Loucy (cell line): ENCODE measurements around the gene NAPEPLD.

ENCODE experiments used
- H2AFZ ChIP-seq: fragments of 200-600 bp; sonication (generic); 2 replicates; pipeline ENCODE4 v1.6.0; 2016; ENCODE audit warnings: antibody characterized with exemption, mild to moderate bottlenecking, low read length, moderate library complexity
- H3F3A ChIP-seq: fragments of 200-600 bp; 2 replicates; pipeline ENCODE4 v1.6.0; 2016; ENCODE audit warnings: antibody characterized with exemption, low read depth, mild to moderate bottlenecking
- H3K27me3 ChIP-seq: fragments of 200-600 bp; sonication (generic); 2 replicates; pipeline ENCODE4 v1.6.1; 2014; ENCODE audit warnings: low read length, mild to moderate bottlenecking; ENCODE audit not compliant: insufficient read depth, poor library complexity, severe bottlenecking
- H3K36me3 ChIP-seq: fragments of 200-600 bp; sonication (generic); 2 replicates; pipeline ENCODE4 v1.6.1; 2016; ENCODE audit warnings: low read length; ENCODE audit not compliant: insufficient read depth
- H3K4me1 ChIP-seq: fragments of 200-600 bp; sonication (generic); 2 replicates; pipeline ENCODE4 v1.5.1; 2014; ENCODE audit warnings: low read length, mild to moderate bottlenecking; ENCODE audit not compliant: insufficient read depth, poor library complexity, severe bottlenecking
- H3K4me2 ChIP-seq: fragments of 200-600 bp; sonication (generic); 2 replicates; pipeline ENCODE4 v1.6.0; 2014; ENCODE audit warnings: antibody characterized with exemption, low read length, low read depth, mild to moderate bottlenecking; ENCODE audit not compliant: poor library complexity, severe bottlenecking
- H3K4me3 ChIP-seq: fragments of 200-600 bp; sonication (generic); 2 replicates; pipeline ENCODE4 v1.5.1; 2014; ENCODE audit warnings: low read length, mild to moderate bottlenecking, mixed read lengths; ENCODE audit not compliant: poor library complexity, severe bottlenecking
- H3K79me2 ChIP-seq: fragments of 200-600 bp; sonication (generic); 2 replicates; pipeline ENCODE4 v1.6.1; 2014; ENCODE audit warnings: low read length; ENCODE audit not compliant: insufficient read depth
- H3K9ac ChIP-seq: fragments of 200-600 bp; sonication (generic); 2 replicates; pipeline ENCODE4 v1.6.0; 2014; ENCODE audit warnings: mild to moderate bottlenecking, low read depth, low read length, moderate library complexity; ENCODE audit not compliant: poor library complexity, severe bottlenecking
- H3K9me2 ChIP-seq: fragments of 200-600 bp; sonication (generic); replicated peaks from 2 replicates; pipeline ENCODE4 v1.6.1; 2016; ENCODE audit warnings: low read depth, low read length, mixed read lengths
- H3K9me3 ChIP-seq: fragments of 200-600 bp; sonication (generic); 2 replicates; pipeline ENCODE4 v1.6.1; 2014; ENCODE audit warnings: mild to moderate bottlenecking, antibody characterized with exemption, low read length, low read depth; ENCODE audit not compliant: insufficient read depth
- H4K20me1 ChIP-seq: fragments of 200-600 bp; sonication (generic); 2 replicates; pipeline ENCODE4 v1.6.0; 2014; ENCODE audit warnings: antibody characterized with exemption, low read length, mild to moderate bottlenecking; ENCODE audit not compliant: insufficient read depth, poor library complexity, severe bottlenecking
- CTCF ChIP-seq: fragments of 200-600 bp; sonication (generic); conservative IDR thresholded peaks from 2 replicates; pipeline ENCODE4 v1.5.1; 2014; ENCODE audit warnings: mild to moderate bottlenecking, antibody characterized with exemption, low read length
- EZH2phosphoT487 ChIP-seq: fragments of 200-600 bp; IDR thresholded peaks from 2 replicates; pipeline ENCODE4 v1.6.1; 2018; ENCODE audit warnings: antibody characterized with exemption, mild to moderate bottlenecking, moderate library complexity, borderline replicate concordance

NAPEPLD gene

GRCh38 chr7:103120362-103120761, 28.5 kb downstream of the NAPEPLD start:
- TF ChIP-seq EZH2phosphoT487 (no peak), CTCF (no peak)
- Histone ChIP-seq H3K4me3 (no peak overlapping the region), H3K79me2 (no peaks in the 10 kb centered on the region), H3K9me3 (no peaks in the 10 kb centered on the region), H2AFZ (no peak overlapping the region), H3K4me2 (no peak overlapping the region), H3K36me3 (peaks cover 4% of the 10 kb centered on the region; the same call in 1 of the 2 replicates), H3F3A (no peaks in the 10 kb centered on the region), H4K20me1 (no peaks in the 10 kb centered on the region), H3K4me1 (no peaks in the 10 kb centered on the region), H3K9me2 (no peaks in the 10 kb centered on the region), H3K27me3 (no peaks in the 10 kb centered on the region), H3K9ac (no peak overlapping the region)

- Histone ChIP-seq H3K79me2 (no peaks in the 10 kb centered on the region), H3K4me1 (no peaks in the 10 kb centered on the region), H3K27me3 (no peaks in the 10 kb centered on the region), H3K9me3 (no peaks in the 10 kb centered on the region), H2AFZ (no peak overlapping the region), H3K36me3 (peaks cover 4% of the 10 kb centered on the region; the same call in 1 of the 2 replicates), H3K4me2 (no peak overlapping the region), H3K9ac (no peak overlapping the region), H4K20me1 (no peaks in the 10 kb centered on the region), H3F3A (no peaks in the 10 kb centered on the region), H3K4me3 (no peak overlapping the region), H3K9me2 (no peaks in the 10 kb centered on the region)
- TF ChIP-seq CTCF (no peak), EZH2phosphoT487 (no peak)
These were observed 29.1 kb downstream of the NAPEPLD start for GRCh38 chr7:103119791-103120291.

GRCh38 chr7:103117465-103117864, 31.4 kb downstream of the NAPEPLD start:
- no peaks in the 10 kb centered on the region for H3K9me2 ChIP-seq
- no peaks in the 10 kb centered on the region for H3K4me1 ChIP-seq
- H3K9ac ChIP-seq, result no peak overlapping the region
- no peak overlapping the region for H2AFZ ChIP-seq
- H3K27me3 ChIP-seq, result no peaks in the 10 kb centered on the region
- H3K36me3 ChIP-seq, result peaks cover 4% of the 10 kb centered on the region; the same call in 1 of the 2 replicates
- TF ChIP-seq EZH2phosphoT487 (no peak), CTCF (no peak)
- no peaks in the 10 kb centered on the region for H3K9me3 ChIP-seq
- H3K4me2 ChIP-seq, result no peak overlapping the region
- H3F3A ChIP-seq, result no peaks in the 10 kb centered on the region
- H3K79me2 ChIP-seq, result no peaks in the 10 kb centered on the region
- H4K20me1 ChIP-seq, result no peaks in the 10 kb centered on the region
- H3K4me3 ChIP-seq, result no peak overlapping the region
